Parathyroid adenoma (tissue), 2 donors: ENCODE results near the gene VWCE.

ENCODE experiments used
- H2AFZ ChIP-seq: fragments of 300-600 bp; sonication (generic); one replicate; pipeline ENCODE4 v1.7.0; 2017; ENCODE audit warnings: antibody characterized with exemption, mild to moderate bottlenecking
- H3K27ac ChIP-seq: fragments of 300-600 bp; sonication (generic); one replicate; pipeline ENCODE4 v1.7.0; 2017
- H3K27me3 ChIP-seq: fragments of 300-600 bp; sonication (generic); one replicate; pipeline ENCODE4 v1.7.0; 2017; ENCODE audit warnings: low read length; ENCODE audit not compliant: control insufficient read depth, insufficient read depth
- H3K36me3 ChIP-seq: fragments of 300-600 bp; sonication (generic); one replicate; pipeline ENCODE4 v1.7.0; 2017; ENCODE audit warnings: low read length; ENCODE audit not compliant: control insufficient read depth, insufficient read depth
- H3K4me1 ChIP-seq: fragments of 300-600 bp; sonication (generic); one replicate; pipeline ENCODE4 v1.7.0; 2017; ENCODE audit warnings: control low read depth
- H3K4me2 ChIP-seq: fragments of 300-600 bp; sonication (generic); one replicate; pipeline ENCODE4 v1.7.0; 2017; ENCODE audit warnings: low read length
- H3K4me3 ChIP-seq: fragments of 300-600 bp; sonication (generic); one replicate; pipeline ENCODE4 v1.7.0; 2017; ENCODE audit warnings: low read depth, low read length
- H3K79me2 ChIP-seq: fragments of 300-600 bp; sonication (generic); one replicate; pipeline ENCODE4 v1.7.0; 2017; ENCODE audit warnings: control low read depth
- H3K9ac ChIP-seq: fragments of 300-600 bp; sonication (generic); one replicate; pipeline ENCODE4 v1.7.0; 2017; ENCODE audit warnings: mild to moderate bottlenecking
- H3K9me3 ChIP-seq: fragments of 300-600 bp; sonication (generic); one replicate; pipeline ENCODE4 v1.7.0; 2017; ENCODE audit warnings: low read length; ENCODE audit not compliant: control insufficient read depth
- TF ChIP-seq, protein P1 (sequence below): fragments of 300-600 bp; sonication (generic); IDR thresholded peaks from one replicate; pipeline ENCODE4 v1.7.0; 2017; ENCODE audit warnings: antibody characterized with exemption, mild to moderate bottlenecking
- donor health status: primary hyperparathyroidism.

The VWCE gene

DNA sequence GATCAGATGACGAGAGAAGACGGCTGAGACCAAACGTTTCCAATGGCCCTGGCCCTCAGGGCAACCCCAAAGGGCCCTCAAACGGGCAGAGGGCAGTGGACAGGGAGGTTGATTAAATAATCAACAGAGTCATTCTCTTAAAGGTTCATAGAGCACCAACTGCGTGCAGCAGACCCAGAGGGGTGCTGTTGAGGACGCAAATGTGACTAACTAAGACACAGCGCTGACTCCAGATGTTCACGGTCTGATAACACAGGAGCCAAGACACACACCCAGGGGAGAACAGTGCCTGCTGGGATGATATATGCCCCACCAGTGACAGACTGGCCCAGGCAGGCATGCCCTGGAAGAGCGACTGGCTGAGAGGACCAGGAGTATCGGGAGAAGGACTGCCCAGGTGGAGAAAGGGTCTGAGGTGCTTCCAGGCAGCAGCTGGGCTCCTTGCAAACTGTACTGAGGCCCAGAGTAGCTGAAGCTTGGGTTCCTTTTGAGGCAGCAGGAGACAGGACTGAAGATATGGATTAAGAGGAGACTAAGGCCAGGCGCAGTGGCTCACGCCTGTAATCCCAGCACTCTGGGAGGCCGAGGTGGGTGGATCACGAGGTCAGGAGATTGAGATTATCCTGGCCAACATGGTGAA, 7.7 kb downstream of the VWCE start:
- Histone ChIP-seq H2AFZ (no peak overlapping the region), H3K9me3 (no peaks in the 10 kb centered on the region), H3K79me2 (no peaks in the 10 kb centered on the region), H3K4me1 (no peaks in the 10 kb centered on the region), H3K27me3 (no peaks in the 10 kb centered on the region), H3K27ac (no peak overlapping the region), H3K9ac (no peak overlapping the region), H3K4me2 (no peak overlapping the region), H3K36me3 (no peaks in the 10 kb centered on the region), H3K4me3 (no peak overlapping the region)
- TF ChIP-seq, protein P1, sequence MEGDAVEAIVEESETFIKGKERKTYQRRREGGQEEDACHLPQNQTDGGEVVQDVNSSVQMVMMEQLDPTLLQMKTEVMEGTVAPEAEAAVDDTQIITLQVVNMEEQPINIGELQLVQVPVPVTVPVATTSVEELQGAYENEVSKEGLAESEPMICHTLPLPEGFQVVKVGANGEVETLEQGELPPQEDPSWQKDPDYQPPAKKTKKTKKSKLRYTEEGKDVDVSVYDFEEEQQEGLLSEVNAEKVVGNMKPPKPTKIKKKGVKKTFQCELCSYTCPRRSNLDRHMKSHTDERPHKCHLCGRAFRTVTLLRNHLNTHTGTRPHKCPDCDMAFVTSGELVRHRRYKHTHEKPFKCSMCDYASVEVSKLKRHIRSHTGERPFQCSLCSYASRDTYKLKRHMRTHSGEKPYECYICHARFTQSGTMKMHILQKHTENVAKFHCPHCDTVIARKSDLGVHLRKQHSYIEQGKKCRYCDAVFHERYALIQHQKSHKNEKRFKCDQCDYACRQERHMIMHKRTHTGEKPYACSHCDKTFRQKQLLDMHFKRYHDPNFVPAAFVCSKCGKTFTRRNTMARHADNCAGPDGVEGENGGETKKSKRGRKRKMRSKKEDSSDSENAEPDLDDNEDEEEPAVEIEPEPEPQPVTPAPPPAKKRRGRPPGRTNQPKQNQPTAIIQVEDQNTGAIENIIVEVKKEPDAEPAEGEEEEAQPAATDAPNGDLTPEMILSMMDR, result no peak

DNA sequence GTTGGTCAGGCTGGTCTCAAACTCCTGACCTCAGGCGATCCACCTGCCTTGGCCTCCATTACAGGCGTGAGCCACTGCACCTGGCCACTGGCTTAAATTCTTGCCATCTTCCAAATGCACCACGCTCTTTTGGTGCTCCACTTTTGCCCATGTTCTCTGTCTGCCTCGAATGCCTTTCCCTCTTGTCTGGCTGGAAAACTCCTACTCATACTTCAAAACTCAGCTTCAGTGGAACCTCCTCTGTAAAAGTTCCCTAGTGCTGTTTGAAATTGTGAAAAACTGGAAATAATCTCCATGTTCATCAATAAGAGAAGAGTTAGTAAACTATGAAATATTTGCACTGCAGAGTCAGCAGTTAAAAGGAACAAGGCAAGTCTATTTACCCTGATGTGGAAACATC, 11.5 kb downstream of the VWCE start:
- H3K4me3 ChIP-seq, result no peak overlapping the region
- H3K27ac ChIP-seq, result no peak overlapping the region
- no peaks in the 10 kb centered on the region for H3K79me2 ChIP-seq
- no peaks in the 10 kb centered on the region for H3K9me3 ChIP-seq
- no peaks in the 10 kb centered on the region for H3K27me3 ChIP-seq
- H3K36me3 ChIP-seq, result no peaks in the 10 kb centered on the region
- H2AFZ ChIP-seq, result no peak overlapping the region
- H3K4me1 ChIP-seq, result no peaks in the 10 kb centered on the region
- TF ChIP-seq, protein P1, result no peak
- H3K4me2 ChIP-seq, result no peak overlapping the region
- no peak overlapping the region for H3K9ac ChIP-seq

DNA sequence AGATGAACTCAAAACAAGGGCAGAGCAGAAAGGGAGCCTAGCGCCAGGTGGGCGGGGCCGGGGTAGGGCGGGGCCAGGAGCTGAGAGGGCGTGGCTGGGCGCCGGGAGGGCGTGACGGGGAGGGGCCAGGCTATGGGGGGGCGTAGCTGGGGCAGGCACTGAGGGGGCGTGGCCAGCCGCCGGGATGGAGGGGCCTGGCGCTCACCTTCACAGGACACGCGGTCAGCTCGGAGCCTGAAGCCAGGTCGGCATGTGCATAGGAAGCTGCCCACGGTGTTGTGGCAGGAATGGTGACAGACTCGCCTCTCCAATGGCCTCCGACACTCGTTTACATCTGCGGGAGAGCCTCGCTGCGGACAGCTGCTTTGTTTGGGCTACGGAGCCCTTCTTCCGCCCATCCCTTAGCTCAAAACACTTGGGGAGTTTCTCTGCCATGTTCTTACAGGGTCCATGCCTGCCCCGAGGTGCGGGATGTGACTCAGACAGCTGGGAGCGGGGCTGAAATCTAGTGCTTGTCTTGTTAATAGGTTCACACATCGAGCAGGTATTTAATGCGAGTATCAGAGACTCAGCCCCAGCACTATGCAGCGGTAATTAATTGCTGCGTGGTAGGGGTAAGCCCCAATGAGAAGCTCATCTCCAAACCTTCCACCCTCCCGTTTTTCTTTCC, 13.4 kb downstream of the VWCE start:
- H3K4me3 ChIP-seq, result no peak overlapping the region
- H3K27me3 ChIP-seq, result no peaks in the 10 kb centered on the region
- no peaks in the 10 kb centered on the region for H3K79me2 ChIP-seq
- H3K4me1 ChIP-seq, result no peaks in the 10 kb centered on the region
- TF ChIP-seq, protein P1, result no peak
- no peaks in the 10 kb centered on the region for H3K36me3 ChIP-seq
- no peak overlapping the region for H2AFZ ChIP-seq
- H3K9me3 ChIP-seq, result no peaks in the 10 kb centered on the region
- H3K4me2 ChIP-seq, result no peak overlapping the region
- H3K9ac ChIP-seq, result no peak overlapping the region
- no peak overlapping the region for H3K27ac ChIP-seq

DNA sequence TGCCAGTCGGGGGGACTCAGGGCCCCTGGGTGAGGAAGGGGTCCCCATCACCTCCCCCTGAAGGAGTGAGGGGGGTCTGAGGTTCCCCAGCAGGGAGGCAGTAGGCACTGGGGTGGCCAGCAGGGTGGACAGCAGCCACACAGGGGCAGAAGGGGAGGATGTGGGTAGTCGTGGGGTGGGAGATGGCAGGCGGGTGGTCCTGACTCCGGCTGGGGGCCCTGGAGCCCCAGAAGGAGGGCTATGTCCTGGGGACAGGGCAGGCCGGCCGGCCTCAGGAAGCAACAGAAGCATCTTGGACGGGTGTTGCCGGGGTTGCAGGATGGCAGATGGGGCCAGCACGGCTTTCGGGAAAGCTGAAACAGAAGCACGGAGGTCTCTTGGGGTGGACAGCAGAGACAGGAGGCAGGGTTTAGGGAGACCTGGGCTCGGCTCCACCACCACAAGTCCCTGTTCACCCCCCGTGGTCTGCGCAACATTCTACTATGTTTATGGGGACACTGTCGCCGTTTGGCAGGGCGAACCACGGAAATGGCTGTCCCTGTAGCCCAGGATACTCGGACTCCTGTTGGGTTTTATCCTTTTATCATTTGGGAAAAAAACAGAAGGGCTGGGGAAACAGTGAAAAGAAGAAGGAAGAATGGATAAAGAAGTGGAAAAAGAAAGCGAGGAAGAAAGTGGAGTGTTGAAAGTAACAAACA, 14.1 kb downstream of the VWCE start:
- H2AFZ ChIP-seq, result no peak overlapping the region
- no peak overlapping the region for H3K27ac ChIP-seq
- no peaks in the 10 kb centered on the region for H3K27me3 ChIP-seq
- H3K4me1 ChIP-seq, result no peaks in the 10 kb centered on the region
- TF ChIP-seq, protein P1, result no peak
- H3K4me2 ChIP-seq, result no peak overlapping the region
- no peak overlapping the region for H3K4me3 ChIP-seq
- no peaks in the 10 kb centered on the region for H3K79me2 ChIP-seq
- no peaks in the 10 kb centered on the region for H3K36me3 ChIP-seq
- no peaks in the 10 kb centered on the region for H3K9me3 ChIP-seq
- no peak overlapping the region for H3K9ac ChIP-seq
